ENCODE results near the gene SCAMP2.

GRCh38 chr15:74865316-74865715 lies 7.8 kb downstream of the SCAMP2 start:
- TF ChIP-seq CTCF (conservative IDR thresholded peaks at IDR 0.05 in 1 of 2, IDR thresholded peaks at IDR 0.05 in 1 of 2; ENCODE audit: low read depth in 1 of 2, low read length in 2 of 2) = no peak
- TF ChIP-seq EZH2 (IDR thresholded peaks at IDR 0.05; ENCODE audit: low read length, missing control alignments) = no peak
